ENCODE data around the gene PRDX6.

DNA sequence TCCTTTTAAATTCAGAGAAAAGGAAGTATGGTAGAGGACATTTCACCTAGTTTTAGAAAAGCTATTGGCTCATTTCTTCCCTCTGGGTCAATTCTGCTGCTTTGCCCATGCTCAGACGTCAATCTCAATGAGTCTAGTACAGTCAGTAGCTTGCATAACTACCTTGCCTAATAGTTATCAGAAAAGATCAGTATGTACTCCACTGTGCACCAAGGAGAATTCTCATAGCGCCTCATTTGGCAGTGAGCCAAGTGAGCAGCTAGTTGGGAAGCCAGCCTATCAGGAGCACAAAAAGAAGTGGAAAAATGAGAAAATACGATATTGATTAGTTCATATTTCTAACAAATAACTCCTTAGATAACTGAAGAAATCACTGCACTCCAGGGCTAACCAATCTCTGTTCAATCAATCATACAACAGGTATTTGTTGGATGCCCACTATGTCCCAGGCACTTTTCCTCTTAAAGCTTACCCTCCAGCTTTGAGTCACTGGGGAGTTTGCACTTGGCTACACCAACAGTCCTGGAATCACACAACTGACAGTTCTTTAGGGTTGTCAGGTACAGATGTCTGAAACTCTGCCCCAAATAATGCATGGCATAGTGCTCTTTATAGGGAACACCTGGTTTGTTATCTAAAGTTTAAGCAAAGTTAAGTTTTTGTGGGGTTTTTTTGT, 50.2 kb downstream of the PRDX6 start:
- TF ChIP-seq, protein P1, sequence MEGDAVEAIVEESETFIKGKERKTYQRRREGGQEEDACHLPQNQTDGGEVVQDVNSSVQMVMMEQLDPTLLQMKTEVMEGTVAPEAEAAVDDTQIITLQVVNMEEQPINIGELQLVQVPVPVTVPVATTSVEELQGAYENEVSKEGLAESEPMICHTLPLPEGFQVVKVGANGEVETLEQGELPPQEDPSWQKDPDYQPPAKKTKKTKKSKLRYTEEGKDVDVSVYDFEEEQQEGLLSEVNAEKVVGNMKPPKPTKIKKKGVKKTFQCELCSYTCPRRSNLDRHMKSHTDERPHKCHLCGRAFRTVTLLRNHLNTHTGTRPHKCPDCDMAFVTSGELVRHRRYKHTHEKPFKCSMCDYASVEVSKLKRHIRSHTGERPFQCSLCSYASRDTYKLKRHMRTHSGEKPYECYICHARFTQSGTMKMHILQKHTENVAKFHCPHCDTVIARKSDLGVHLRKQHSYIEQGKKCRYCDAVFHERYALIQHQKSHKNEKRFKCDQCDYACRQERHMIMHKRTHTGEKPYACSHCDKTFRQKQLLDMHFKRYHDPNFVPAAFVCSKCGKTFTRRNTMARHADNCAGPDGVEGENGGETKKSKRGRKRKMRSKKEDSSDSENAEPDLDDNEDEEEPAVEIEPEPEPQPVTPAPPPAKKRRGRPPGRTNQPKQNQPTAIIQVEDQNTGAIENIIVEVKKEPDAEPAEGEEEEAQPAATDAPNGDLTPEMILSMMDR (IDR thresholded peaks at IDR 0.05) = no peak
- TF ChIP-seq POLR2A (IDR thresholded peaks at IDR 0.05) = no peak
